Progenitor cell of endocrine pancreas (in vitro differentiated cells): ENCODE results near the gene OMP. TPM values are rescaled to one million over a fixed set of nuclear protein-coding genes. Genes with fewer than 3 reads are reported as not detected.

Source experiments
- DNase-seq: peaks from one replicate; pipeline ENCODE4 v3.0.0; 2021; ENCODE audit warnings: low spot score; ENCODE audit not compliant: unreplicated experiment
- H3K27ac Mint-ChIP-seq: 2 replicates; pipeline ENCODE4 v1.8.0; 2021; ENCODE audit warnings: mild to moderate bottlenecking, moderate library complexity, mixed read lengths
- H3K27me3 Mint-ChIP-seq: 2 replicates; pipeline ENCODE4 v1.8.0; 2021; ENCODE audit warnings: mixed read lengths
- H3K36me3 Mint-ChIP-seq: 2 replicates; pipeline ENCODE4 v1.8.0; 2022; ENCODE audit warnings: mixed read lengths; ENCODE audit not compliant: insufficient read depth
- H3K4me1 Mint-ChIP-seq: 2 replicates; pipeline ENCODE4 v1.8.0; 2021; ENCODE audit warnings: low read depth, mixed read lengths
- H3K4me3 Mint-ChIP-seq: 2 replicates; pipeline ENCODE4 v1.8.0; 2021; ENCODE audit warnings: low read depth, mild to moderate bottlenecking, moderate library complexity, mixed read lengths
- H3K9me3 Mint-ChIP-seq: 2 replicates; pipeline ENCODE4 v1.8.0; 2021; ENCODE audit warnings: low read depth, mixed read lengths
- total RNA-seq: library from RNA; stranded (reverse); gene quantifications from 2 replicates; pipeline ENCODE4 v1.2.1, GENCODE V29; 2021
- TF ChIP-seq, protein P1 (sequence below): fragments of 200-600 bp; sonication (generic); IDR thresholded peaks from one replicate; pipeline ENCODE4 v1.5.0; 2021; ENCODE audit warnings: antibody characterized with exemption, mild to moderate bottlenecking; ENCODE audit not compliant: unreplicated experiment

Gene OMP
- total RNA-seq, 1 donor from 2014 or later, result not detected

DNA sequence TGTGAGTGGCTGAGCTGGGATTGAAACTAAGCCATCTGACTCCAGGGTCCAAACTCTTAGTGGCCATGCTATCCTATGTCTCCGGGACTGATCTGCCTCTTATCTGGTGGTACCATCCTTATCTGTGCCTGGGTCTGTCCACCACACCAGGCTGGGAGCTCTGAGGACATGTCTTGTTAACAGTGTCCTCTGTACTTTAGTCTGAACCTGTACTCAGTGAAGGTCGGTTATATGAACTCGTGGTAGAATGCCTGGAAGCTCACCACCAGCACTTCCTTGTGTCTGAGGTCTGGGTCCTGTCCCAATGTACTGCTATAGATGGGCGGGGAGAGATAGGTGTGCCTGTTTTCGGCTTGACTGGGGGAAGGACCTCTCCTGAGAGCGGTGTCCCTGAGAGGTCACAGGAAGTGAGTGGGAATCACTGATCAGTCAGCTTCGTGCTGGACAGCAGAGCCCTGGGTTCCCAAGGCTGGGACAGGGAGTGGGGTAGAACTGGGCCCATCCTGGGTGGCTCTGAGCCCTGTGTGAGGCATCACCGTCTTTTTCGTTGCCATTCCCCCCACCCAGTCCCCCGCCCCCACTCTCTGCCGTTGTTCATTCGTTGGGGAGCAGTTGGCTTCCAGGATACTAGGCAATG lies 34.3 kb downstream of the OMP start:
- Mint-ChIP-seq H3K36me3 (no peaks in the 10 kb centered on the region), H3K4me1 (peaks cover 13% of the 10 kb centered on the region), H3K4me3 (no peak overlapping the region), H3K9me3 (peaks cover 3% of the 10 kb centered on the region), H3K27me3 (peaks cover 13% of the 10 kb centered on the region), H3K27ac (no peak overlapping the region)
- TF ChIP-seq, protein P1, sequence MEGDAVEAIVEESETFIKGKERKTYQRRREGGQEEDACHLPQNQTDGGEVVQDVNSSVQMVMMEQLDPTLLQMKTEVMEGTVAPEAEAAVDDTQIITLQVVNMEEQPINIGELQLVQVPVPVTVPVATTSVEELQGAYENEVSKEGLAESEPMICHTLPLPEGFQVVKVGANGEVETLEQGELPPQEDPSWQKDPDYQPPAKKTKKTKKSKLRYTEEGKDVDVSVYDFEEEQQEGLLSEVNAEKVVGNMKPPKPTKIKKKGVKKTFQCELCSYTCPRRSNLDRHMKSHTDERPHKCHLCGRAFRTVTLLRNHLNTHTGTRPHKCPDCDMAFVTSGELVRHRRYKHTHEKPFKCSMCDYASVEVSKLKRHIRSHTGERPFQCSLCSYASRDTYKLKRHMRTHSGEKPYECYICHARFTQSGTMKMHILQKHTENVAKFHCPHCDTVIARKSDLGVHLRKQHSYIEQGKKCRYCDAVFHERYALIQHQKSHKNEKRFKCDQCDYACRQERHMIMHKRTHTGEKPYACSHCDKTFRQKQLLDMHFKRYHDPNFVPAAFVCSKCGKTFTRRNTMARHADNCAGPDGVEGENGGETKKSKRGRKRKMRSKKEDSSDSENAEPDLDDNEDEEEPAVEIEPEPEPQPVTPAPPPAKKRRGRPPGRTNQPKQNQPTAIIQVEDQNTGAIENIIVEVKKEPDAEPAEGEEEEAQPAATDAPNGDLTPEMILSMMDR, result no peak
- DNase-seq, result no peak

- TF ChIP-seq, protein P1, result no peak
- H3K9me3 Mint-ChIP-seq, result peaks cover 3% of the 10 kb centered on the region
- H3K4me3 Mint-ChIP-seq, result no peak overlapping the region
- H3K27me3 Mint-ChIP-seq, result peaks cover 13% of the 10 kb centered on the region
- DNase-seq, result no peak
- no peaks in the 10 kb centered on the region for H3K36me3 Mint-ChIP-seq
- H3K4me1 Mint-ChIP-seq, result peaks cover 17% of the 10 kb centered on the region
- no peak overlapping the region for H3K27ac Mint-ChIP-seq
Measured at GRCh38 chr11:77137421-77137820, 34.8 kb downstream of the OMP start.

GRCh38 chr11:77138106-77138649 lies 35.5 kb downstream of the OMP start:
- Mint-ChIP-seq H3K27ac (no peak overlapping the region), H3K36me3 (no peaks in the 10 kb centered on the region), H3K4me1 (peaks cover 17% of the 10 kb centered on the region), H3K4me3 (no peak overlapping the region), H3K27me3 (peaks cover 15% of the 10 kb centered on the region), H3K9me3 (peaks cover 3% of the 10 kb centered on the region)
- DNase-seq, result no peak
- TF ChIP-seq, protein P1, result no peak

GRCh38 chr11:77139201-77139600 lies 36.6 kb downstream of the OMP start:
- no peak overlapping the region for H3K4me3 Mint-ChIP-seq
- H3K4me1 Mint-ChIP-seq, result peaks cover 17% of the 10 kb centered on the region
- TF ChIP-seq, protein P1, result no peak
- no peaks in the 10 kb centered on the region for H3K36me3 Mint-ChIP-seq
- H3K9me3 Mint-ChIP-seq, result peaks cover 3% of the 10 kb centered on the region
- H3K27me3 Mint-ChIP-seq, result peaks cover 21% of the 10 kb centered on the region
- DNase-seq, result no peak
- no peak overlapping the region for H3K27ac Mint-ChIP-seq

DNA sequence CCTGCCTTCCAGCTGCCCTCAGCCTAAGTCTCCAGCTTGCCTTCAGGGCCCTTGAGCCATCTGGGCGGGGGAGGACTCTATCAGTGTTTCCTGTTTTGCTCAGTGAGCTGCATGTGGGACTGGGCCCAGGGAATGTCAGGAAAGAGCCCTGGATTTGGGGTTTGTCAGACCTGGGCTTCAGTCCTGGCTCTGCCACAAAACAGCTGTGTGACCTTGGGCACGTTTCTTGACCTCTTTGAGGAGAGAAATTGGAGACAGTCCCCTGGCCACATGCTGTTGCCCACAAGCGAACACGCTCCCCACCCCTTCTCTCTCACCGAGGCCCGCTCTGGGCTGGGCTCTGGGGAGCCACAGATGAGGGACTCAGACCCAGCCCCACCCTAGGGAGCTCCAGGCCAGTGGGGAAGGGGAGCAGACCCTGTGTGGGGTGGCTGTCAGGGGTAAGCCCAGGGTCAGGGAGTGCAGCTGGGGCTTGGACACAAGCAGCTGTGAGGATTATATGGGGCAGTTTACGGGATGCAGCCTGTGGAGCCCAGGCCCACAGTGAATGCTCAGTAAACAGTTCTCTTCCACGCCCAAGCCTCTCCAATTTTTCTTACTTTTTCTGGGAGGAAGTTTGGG lies 37.7 kb downstream of the OMP start:
- peaks cover 22% of the 10 kb centered on the region for H3K4me1 Mint-ChIP-seq
- no peak overlapping the region for H3K27ac Mint-ChIP-seq
- no peak overlapping the region for H3K4me3 Mint-ChIP-seq
- H3K27me3 Mint-ChIP-seq, result peaks cover 21% of the 10 kb centered on the region
- H3K36me3 Mint-ChIP-seq, result no peaks in the 10 kb centered on the region
- DNase-seq, result no peak
- TF ChIP-seq, protein P1, result no peak
- peaks cover 3% of the 10 kb centered on the region for H3K9me3 Mint-ChIP-seq
